ENCODE data around the gene PRICKLE2.

Gene PRICKLE2

GRCh38 chr3:64266065-64266931, 41.0 kb upstream of the PRICKLE2 start:
- H3K4me3 ChIP-seq (ENCODE audit: low read length) = no peak overlapping the region
- no peaks in the 10 kb centered on the region for H3K36me3 ChIP-seq (replicated peaks; ENCODE audit: insufficient read depth, low read length)
- no peaks in the 10 kb centered on the region for H3K4me1 ChIP-seq (ENCODE audit: low read length)
- no peaks in the 10 kb centered on the region for H3F3A ChIP-seq (ENCODE audit: insufficient read depth, low read length)
- no peaks in the 10 kb centered on the region for H3K9me3 ChIP-seq (replicated peaks; ENCODE audit: insufficient read depth, low read length)
- no peak overlapping the region for H3K9ac ChIP-seq (ENCODE audit: low read length)
- TF ChIP-seq EZH2 (optimal IDR thresholded peaks at IDR 0.05; ENCODE audit: low read depth, low read length) = no peak
- TF ChIP-seq EZH2phosphoT487 (IDR thresholded peaks at IDR 0.05; ENCODE audit: low read length) = no peak
- TF ChIP-seq CTCF (IDR thresholded peaks at IDR 0.05; ENCODE audit: low read length) = no peak
- no peaks in the 10 kb centered on the region for H3K79me2 ChIP-seq (ENCODE audit: low read length)
- H4K20me1 ChIP-seq (ENCODE audit: insufficient read depth, low read length) = no peaks in the 10 kb centered on the region
- no peak overlapping the region for H3K4me2 ChIP-seq (ENCODE audit: low read depth, low read length)
- no peak for DNase-seq
- no peak overlapping the region for H2AFZ ChIP-seq (ENCODE audit: low read length)
- no peak overlapping the region for H3K27ac ChIP-seq (ENCODE audit: low read length)
- no peaks in the 10 kb centered on the region for H3K27me3 ChIP-seq (replicated peaks; ENCODE audit: insufficient read depth, low read length)
- no peaks in the 10 kb centered on the region for H3K9me2 ChIP-seq (replicated peaks; ENCODE audit: insufficient read depth, low read length)

GRCh38 chr3:64265646-64266045, 40.4 kb upstream of the PRICKLE2 start:
- Histone ChIP-seq H3K4me2 (ENCODE audit: low read depth, low read length) (no peak overlapping the region), H3K4me1 (ENCODE audit: low read length) (no peaks in the 10 kb centered on the region), H4K20me1 (ENCODE audit: insufficient read depth, low read length) (no peaks in the 10 kb centered on the region), H3K9ac (ENCODE audit: low read length) (no peak overlapping the region), H3K79me2 (ENCODE audit: low read length) (no peaks in the 10 kb centered on the region), H3F3A (ENCODE audit: insufficient read depth, low read length) (no peaks in the 10 kb centered on the region), H3K27me3 (replicated peaks; ENCODE audit: insufficient read depth, low read length) (no peaks in the 10 kb centered on the region), H3K36me3 (replicated peaks; ENCODE audit: insufficient read depth, low read length) (no peaks in the 10 kb centered on the region), H3K27ac (ENCODE audit: low read length) (no peak overlapping the region), H3K9me3 (replicated peaks; ENCODE audit: insufficient read depth, low read length) (no peaks in the 10 kb centered on the region), H3K9me2 (replicated peaks; ENCODE audit: insufficient read depth, low read length) (no peaks in the 10 kb centered on the region), H3K4me3 (ENCODE audit: low read length) (no peak overlapping the region), H2AFZ (ENCODE audit: low read length) (no peak overlapping the region)
- TF ChIP-seq CTCF (IDR thresholded peaks at IDR 0.05; ENCODE audit: low read length) = no peak
- TF ChIP-seq EZH2phosphoT487 (IDR thresholded peaks at IDR 0.05; ENCODE audit: low read length) = no peak
- TF ChIP-seq EZH2 (optimal IDR thresholded peaks at IDR 0.05; ENCODE audit: low read depth, low read length) = no peak
- DNase-seq = no peak

- no peak for DNase-seq
- Histone ChIP-seq H4K20me1 (ENCODE audit: insufficient read depth, low read length) (no peaks in the 10 kb centered on the region), H3K79me2 (ENCODE audit: low read length) (no peaks in the 10 kb centered on the region), H3K4me1 (ENCODE audit: low read length) (no peaks in the 10 kb centered on the region), H3K4me2 (ENCODE audit: low read depth, low read length) (no peak overlapping the region), H3K9me2 (replicated peaks; ENCODE audit: insufficient read depth, low read length) (no peaks in the 10 kb centered on the region), H3K27me3 (replicated peaks; ENCODE audit: insufficient read depth, low read length) (no peaks in the 10 kb centered on the region), H3F3A (ENCODE audit: insufficient read depth, low read length) (no peaks in the 10 kb centered on the region), H3K4me3 (ENCODE audit: low read length) (no peak overlapping the region), H3K27ac (ENCODE audit: low read length) (no peak overlapping the region), H3K9me3 (replicated peaks; ENCODE audit: insufficient read depth, low read length) (no peaks in the 10 kb centered on the region), H3K9ac (ENCODE audit: low read length) (no peak overlapping the region), H2AFZ (ENCODE audit: low read length) (no peak overlapping the region), H3K36me3 (replicated peaks; ENCODE audit: insufficient read depth, low read length) (no peaks in the 10 kb centered on the region)
- no peak for TF ChIP-seq EZH2phosphoT487 (IDR thresholded peaks at IDR 0.05; ENCODE audit: low read length)
- TF ChIP-seq EZH2 (optimal IDR thresholded peaks at IDR 0.05; ENCODE audit: low read depth, low read length) = no peak
- TF ChIP-seq CTCF (IDR thresholded peaks at IDR 0.05; ENCODE audit: low read length) = no peak
Observed at GRCh38 chr3:64264501-64265109, 39.3 kb upstream of the PRICKLE2 start.

Measured in MM.1S (cell line).